Breast epithelium (tissue), 4 donors: Measurements from ENCODE around the gene ERN1. TPM values are rescaled to one million over a fixed set of nuclear protein-coding genes. Genes with fewer than 3 reads are reported as not detected.
"Not testable (repeated sequence)": the region's sequence is repeated elsewhere in the genome, so short reads cannot be mapped to it uniquely, and the experiment has no call there.

ENCODE experiments used
- DNase-seq, 2 donors: peaks; one replicate each; pipeline ENCODE4 v3.0.0-alpha.2; 2019; ENCODE audit warnings: low spot score in 2 of 2
- H3K27ac ChIP-seq, 2 donors: fragments of 200-600 bp; sonication (generic) in 1 of 2; one replicate each; pipeline ENCODE4 v1.5.1; 2016 to 2019; ENCODE audit warnings: mild to moderate bottlenecking in 1 of 2
- H3K27me3 ChIP-seq, 2 donors: fragments of 200-600 bp; sonication (generic) in 1 of 2; one replicate each; pipeline versions ENCODE4 v1.5.1 to v1.6.0; 2017 to 2019; ENCODE audit warnings: control low read depth in 1 of 2, mild to moderate bottlenecking in 1 of 2
- H3K36me3 ChIP-seq: fragments of 200-600 bp; one replicate; pipeline ENCODE4 v1.5.1; 2019
- H3K4me1 ChIP-seq, 2 donors: fragments of 200-600 bp; sonication (generic); one replicate each; pipeline ENCODE4 v1.5.1; 2016 to 2019; ENCODE audit warnings: control low read depth in 1 of 2
- H3K4me3 ChIP-seq, 3 donors: fragments of 200-600 bp; sonication (generic); 1 replicate in 2 of 3; 2 replicates in 1 of 3; pipeline ENCODE4 v1.5.1; 2016 to 2019; ENCODE audit warnings: mild to moderate bottlenecking in 3 of 3, moderate library complexity in 2 of 3
- H3K9me3 ChIP-seq, 2 donors: fragments of 200-600 bp; sonication (generic) in 1 of 2; one replicate each; pipeline ENCODE4 v1.5.1; 2016 to 2019; ENCODE audit warnings: control low read depth in 1 of 2
- POLR2A ChIP-seq: fragments of 450-650 bp; IDR thresholded peaks from one replicate; pipeline ENCODE4 v1.6.1; 2016; ENCODE audit warnings: antibody characterized with exemption, mild to moderate bottlenecking, moderate library complexity
- POLR2AphosphoS5 ChIP-seq, 3 donors: sonication (generic); formaldehyde crosslinking; IDR thresholded peaks; one replicate each; pipeline ENCODE4 v1.6.1; 2017; ENCODE audit warnings: antibody characterized with exemption in 3 of 3
- intact Hi-C: fragments of 100-400 bp; cut with DNase I; formaldehyde crosslinking; loops from one replicate; pipeline ENCODE4 v1.15.1; 2023; ENCODE audit warnings: low total_unique reads
- total RNA-seq, 3 donors: library from RNA; depleted of rRNA; stranded (reverse); fragments of >200 nt; gene quantifications; one replicate each; pipeline ENCODE4 v1.1.0, GENCODE V29; 2016
- TF ChIP-seq, protein P1 (sequence below), 3 donors: fragments of 450-650 bp; IDR thresholded peaks; one replicate each; pipeline ENCODE4 v1.5.1; 2016 to 2017; ENCODE audit warnings: antibody characterized with exemption in 3 of 3, mild to moderate bottlenecking in 3 of 3, moderate library complexity in 3 of 3

ERN1 gene
- total RNA-seq, 3 donors from 2014 or later: 13.1 to 40.8 (median 34.7) TPM

DNA sequence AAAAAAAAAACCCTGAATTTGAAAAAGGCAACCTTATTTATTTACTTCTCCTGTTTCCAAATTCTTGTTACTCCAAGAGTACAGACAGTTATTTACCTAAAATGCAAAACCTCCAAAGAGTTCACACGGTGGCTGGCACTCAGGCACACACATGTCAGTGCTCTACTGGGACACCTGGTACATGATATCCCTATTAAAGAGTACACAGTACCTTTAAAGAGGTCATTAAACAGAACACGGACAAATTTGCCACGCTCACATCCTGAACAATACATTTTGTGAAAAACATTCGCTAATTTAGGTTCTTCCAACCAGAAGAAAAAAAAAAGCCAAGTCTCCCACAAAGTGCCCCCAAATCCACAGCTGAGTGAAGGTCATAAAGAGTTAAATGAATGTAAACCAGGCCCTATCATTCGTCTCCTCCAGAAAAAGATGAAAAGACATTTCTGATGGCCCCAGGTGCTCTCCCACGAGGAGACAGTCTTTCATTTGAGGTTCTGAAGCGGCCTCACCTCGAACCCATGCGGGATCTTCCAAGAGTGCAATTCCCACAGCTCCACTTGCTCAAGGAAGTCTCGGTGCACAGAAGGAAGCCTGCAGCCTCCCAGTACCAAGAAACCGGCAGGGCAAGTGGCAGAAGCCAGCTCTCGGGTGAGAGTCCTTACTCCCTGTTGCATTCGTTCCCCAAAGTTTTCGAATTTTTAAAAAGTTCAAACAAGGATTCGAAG, 993 bp downstream of the ERN1 start:
- intact Hi-C loops: no loop called here
- Histone ChIP-seq H3K4me1 (peaks cover 0 to 7% of the 10 kb centered on the region in 2 donors), H3K27me3 (no peaks in the 10 kb centered on the region), H3K36me3 (no peaks in the 10 kb centered on the region), H3K27ac (peak overlapping the region; percentile 96 to 99), H3K9me3 (no peaks in the 10 kb centered on the region), H3K4me3 (peak overlapping the region; percentile 87 to 99 (median 91))
- TF ChIP-seq POLR2AphosphoS5 (IDR thresholded peaks at IDR 0.05) (no peak), POLR2A (no peak)
- TF ChIP-seq, protein P1, sequence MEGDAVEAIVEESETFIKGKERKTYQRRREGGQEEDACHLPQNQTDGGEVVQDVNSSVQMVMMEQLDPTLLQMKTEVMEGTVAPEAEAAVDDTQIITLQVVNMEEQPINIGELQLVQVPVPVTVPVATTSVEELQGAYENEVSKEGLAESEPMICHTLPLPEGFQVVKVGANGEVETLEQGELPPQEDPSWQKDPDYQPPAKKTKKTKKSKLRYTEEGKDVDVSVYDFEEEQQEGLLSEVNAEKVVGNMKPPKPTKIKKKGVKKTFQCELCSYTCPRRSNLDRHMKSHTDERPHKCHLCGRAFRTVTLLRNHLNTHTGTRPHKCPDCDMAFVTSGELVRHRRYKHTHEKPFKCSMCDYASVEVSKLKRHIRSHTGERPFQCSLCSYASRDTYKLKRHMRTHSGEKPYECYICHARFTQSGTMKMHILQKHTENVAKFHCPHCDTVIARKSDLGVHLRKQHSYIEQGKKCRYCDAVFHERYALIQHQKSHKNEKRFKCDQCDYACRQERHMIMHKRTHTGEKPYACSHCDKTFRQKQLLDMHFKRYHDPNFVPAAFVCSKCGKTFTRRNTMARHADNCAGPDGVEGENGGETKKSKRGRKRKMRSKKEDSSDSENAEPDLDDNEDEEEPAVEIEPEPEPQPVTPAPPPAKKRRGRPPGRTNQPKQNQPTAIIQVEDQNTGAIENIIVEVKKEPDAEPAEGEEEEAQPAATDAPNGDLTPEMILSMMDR (IDR thresholded peaks at IDR 0.05): no peak
- DNase-seq: peak; percentile 58 to 63

DNA sequence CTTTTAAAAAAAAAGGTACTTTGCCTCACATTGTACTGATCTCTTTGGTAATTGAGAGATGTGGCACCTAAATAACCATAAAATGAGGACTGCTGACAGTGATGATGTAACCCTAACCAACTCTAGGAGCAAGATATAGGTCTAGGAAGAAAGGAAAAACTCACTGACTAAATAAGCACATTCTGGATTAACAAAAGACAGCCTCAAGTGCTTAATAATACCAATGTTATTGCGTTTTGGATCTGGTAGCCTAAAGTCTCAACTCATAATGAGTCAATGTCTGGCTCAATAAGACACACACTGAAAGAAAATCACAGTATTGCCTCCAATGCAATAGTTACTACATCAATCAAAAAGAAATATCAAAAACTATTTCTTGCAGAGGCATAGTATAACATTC, 3.0 kb downstream of the ERN1 start:
- Histone ChIP-seq H3K4me3 (no peak overlapping the region), H3K27me3 (no peaks in the 10 kb centered on the region), H3K4me1 (peaks cover 0 to 7% of the 10 kb centered on the region in 2 donors), H3K9me3 (no peaks in the 10 kb centered on the region), H3K36me3 (no peaks in the 10 kb centered on the region), H3K27ac (no peak overlapping the region)
- intact Hi-C loops: no loop called here
- no peak for DNase-seq
- TF ChIP-seq POLR2A (no peak), POLR2AphosphoS5 (IDR thresholded peaks at IDR 0.05) (no peak)
- TF ChIP-seq, protein P1 (IDR thresholded peaks at IDR 0.05): no peak

DNA sequence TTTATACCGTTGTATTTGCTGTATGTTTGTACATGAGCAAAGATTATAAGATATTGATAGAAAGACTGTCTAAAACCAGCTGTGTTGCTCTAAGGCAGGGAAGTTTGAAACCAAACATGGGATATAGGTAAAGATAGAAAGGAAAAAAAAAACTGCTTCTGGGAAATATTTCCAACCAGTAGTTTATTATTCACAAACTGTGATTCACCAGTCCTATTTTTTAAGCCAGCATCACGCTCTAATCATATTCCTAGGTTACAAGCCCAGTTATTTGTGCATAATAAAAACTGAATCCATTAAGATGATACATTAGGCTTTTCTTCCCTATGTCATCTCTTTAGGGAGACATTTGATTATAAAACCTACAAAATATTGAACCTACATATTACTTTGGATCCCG, 4.0 kb downstream of the ERN1 start:
- TF ChIP-seq, protein P1 (IDR thresholded peaks at IDR 0.05): no peak
- H3K4me1 ChIP-seq: peaks cover 0 to 7% of the 10 kb centered on the region in 2 donors
- no peaks in the 10 kb centered on the region for H3K9me3 ChIP-seq
- intact Hi-C loops: no loop called here
- H3K36me3 ChIP-seq: no peaks in the 10 kb centered on the region
- no peak overlapping the region for H3K27ac ChIP-seq
- no peak overlapping the region for H3K4me3 ChIP-seq
- DNase-seq: no peak
- no peaks in the 10 kb centered on the region for H3K27me3 ChIP-seq

DNA sequence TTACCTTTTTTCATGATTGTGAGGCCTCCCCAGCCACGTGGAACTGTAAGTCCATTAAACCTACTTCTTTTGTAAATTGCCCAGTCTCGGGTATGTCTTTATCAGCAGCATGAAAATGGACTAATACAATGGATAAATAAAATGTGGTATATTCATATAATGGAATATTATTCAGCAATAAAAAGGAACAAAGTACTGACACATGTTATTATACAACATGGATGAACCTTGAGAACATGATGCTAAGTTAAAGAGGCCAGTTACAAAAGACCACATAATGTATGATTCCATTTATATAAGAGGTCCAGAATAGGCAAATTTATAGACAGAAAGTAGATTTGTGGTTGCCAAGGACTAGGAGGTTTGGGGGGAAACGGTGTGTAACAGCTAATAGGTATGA, 5.3 kb downstream of the ERN1 start:
- no peaks in the 10 kb centered on the region for H3K36me3 ChIP-seq
- H3K9me3 ChIP-seq: no peaks in the 10 kb centered on the region
- no peak overlapping the region for H3K27ac ChIP-seq
- TF ChIP-seq POLR2A (no peak), POLR2AphosphoS5 (IDR thresholded peaks at IDR 0.05) (no peak)
- TF ChIP-seq, protein P1 (IDR thresholded peaks at IDR 0.05): no peak
- intact Hi-C loops: no loop called here
- H3K4me3 ChIP-seq: no peak overlapping the region
- no peak for DNase-seq
- H3K27me3 ChIP-seq: no peaks in the 10 kb centered on the region
- H3K4me1 ChIP-seq: peaks cover 0 to 7% of the 10 kb centered on the region in 2 donors

DNA sequence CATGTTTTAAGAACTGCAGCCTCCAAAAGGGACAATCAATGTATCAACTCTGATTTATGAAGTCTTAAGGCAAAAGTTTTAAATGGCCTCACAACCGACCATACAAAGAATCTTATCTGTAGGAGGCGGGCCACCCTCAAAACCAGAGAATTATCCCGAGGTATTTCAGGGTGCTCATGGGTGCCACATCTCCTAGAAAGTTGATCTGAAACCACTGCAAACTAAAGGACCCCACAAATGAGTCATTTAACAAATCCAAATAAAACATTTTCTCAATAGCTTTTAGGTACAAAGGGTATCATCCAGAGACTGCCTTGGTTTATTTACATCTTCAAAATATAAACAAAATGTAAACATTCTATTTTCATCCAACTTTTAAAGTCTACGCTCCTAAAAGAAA, 6.8 kb downstream of the ERN1 start:
- TF ChIP-seq, protein P1 (IDR thresholded peaks at IDR 0.05): no peak
- TF ChIP-seq POLR2AphosphoS5 (IDR thresholded peaks at IDR 0.05) (no peak), POLR2A (no peak)
- H3K4me1 ChIP-seq: peaks cover 0 to 7% of the 10 kb centered on the region in 2 donors
- H3K36me3 ChIP-seq: no peaks in the 10 kb centered on the region
- H3K27ac ChIP-seq: no peak overlapping the region
- no peak for DNase-seq
- H3K9me3 ChIP-seq: no peaks in the 10 kb centered on the region
- no peaks in the 10 kb centered on the region for H3K27me3 ChIP-seq
- no peak overlapping the region for H3K4me3 ChIP-seq
- intact Hi-C loops: no loop called here

DNA sequence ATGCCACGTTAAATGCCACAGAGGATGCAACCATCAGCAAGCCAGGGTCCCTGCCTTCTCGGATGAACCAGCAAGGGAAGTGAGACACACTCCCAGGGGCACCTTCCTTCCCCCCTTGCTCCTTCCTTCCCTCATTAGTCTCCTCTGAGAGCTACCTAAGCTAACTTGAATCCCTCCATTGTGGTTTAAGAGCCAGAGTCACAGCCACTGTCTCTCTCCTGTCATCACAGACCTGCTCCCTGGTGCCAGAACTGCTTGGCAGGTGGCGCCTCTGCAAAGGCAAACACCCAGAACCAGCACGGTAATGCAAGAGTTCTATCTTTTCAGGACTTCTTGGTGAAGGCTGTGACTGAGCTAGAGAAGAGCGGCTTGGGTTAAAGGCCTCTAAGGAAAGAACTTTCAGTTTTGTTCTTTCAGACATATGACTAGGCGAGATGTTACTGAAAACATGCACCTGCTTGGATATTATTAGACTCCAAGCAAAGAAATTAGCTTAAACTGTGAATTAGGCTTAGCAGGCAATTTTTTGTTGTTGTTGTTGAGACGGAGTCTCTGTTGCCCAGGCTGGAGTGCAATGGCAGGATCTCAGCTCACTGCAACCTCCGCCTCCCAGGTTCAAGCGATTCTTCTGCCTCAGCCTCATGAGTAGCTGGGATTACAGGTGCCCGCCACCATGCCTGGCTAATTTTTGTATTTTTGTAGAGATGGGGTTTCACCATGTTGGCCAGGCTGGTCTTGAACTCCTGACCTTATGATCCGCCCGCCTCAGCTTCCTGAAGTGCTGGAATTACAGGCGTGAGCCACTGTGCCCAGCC, 8.8 kb downstream of the ERN1 start:
- H3K27me3 ChIP-seq, DNase-seq, intact Hi-C loops, H3K36me3 ChIP-seq, H3K4me3 ChIP-seq, H3K9me3 ChIP-seq, H3K4me1 ChIP-seq: not testable (repeated sequence)
- peak overlapping the region in 1 of 2 donors; percentile 12 for H3K27ac ChIP-seq
